PFSK-1 (cell line): ENCODE data around the gene DNAAF9.

Experiments
- FOXP2 ChIP-seq: optimal IDR thresholded peaks from 2 replicates; pipeline ENCODE3; 2011; ENCODE audit warnings: borderline replicate concordance, control low read depth, inconsistent platforms; ENCODE audit not compliant: insufficient read depth; ENCODE audit errors: extremely low read length, extremely low read depth
- POLR2AphosphoS5 ChIP-seq: IDR thresholded peaks from 2 replicates; pipeline ENCODE4 v1.6.1; 2012; ENCODE audit warnings: low read depth, mild to moderate bottlenecking, control low read depth, low read length, moderate library complexity
- REST ChIP-seq, 2 experiments: IDR thresholded peaks; 2 replicates each; pipeline versions ENCODE4 v1.6.1 to v1.8.0; 2011 to 2012; ENCODE audit warnings: low read depth in 2 of 2, low read length in 2 of 2, control low read depth in 1 of 2, inconsistent platforms in 1 of 2, mild to moderate bottlenecking in 1 of 2, moderate library complexity in 1 of 2; ENCODE audit not compliant: insufficient read depth in 1 of 2
- SIN3A ChIP-seq: IDR thresholded peaks from 2 replicates; pipeline ENCODE4 v1.6.1; 2012; ENCODE audit warnings: mild to moderate bottlenecking, low read length, moderate library complexity, borderline replicate concordance; ENCODE audit not compliant: insufficient read depth
- TAF1 ChIP-seq: IDR thresholded peaks from 2 replicates; pipeline ENCODE4 v1.6.1; 2012; ENCODE audit warnings: low read length, control low read depth, borderline replicate concordance; ENCODE audit not compliant: insufficient read depth

Gene DNAAF9

GRCh38 chr20:3433744-3434143 lies 26.3 kb upstream of the DNAAF9 start:
- no peak for TF ChIP-seq SIN3A

GRCh38 chr20:3432844-3433243 lies 25.4 kb upstream of the DNAAF9 start:
- TF ChIP-seq FOXP2: no peak
- no peak for TF ChIP-seq POLR2AphosphoS5
- TF ChIP-seq SIN3A: no peak
- TF ChIP-seq TAF1: no peak
- no peak for TF ChIP-seq REST (IDR thresholded peaks at IDR 0.05; ENCODE audit: insufficient read depth in 1 of 2, low read depth in 2 of 2, low read length in 2 of 2)

- no peak for TF ChIP-seq REST (IDR thresholded peaks at IDR 0.05; ENCODE audit: insufficient read depth in 1 of 2, low read depth in 2 of 2, low read length in 2 of 2)
- TF ChIP-seq TAF1: no peak
- no peak for TF ChIP-seq POLR2AphosphoS5
- no peak for TF ChIP-seq FOXP2
- TF ChIP-seq SIN3A: no peak
These were observed 23.6 kb upstream of the DNAAF9 start for GRCh38 chr20:3431109-3431508.

GRCh38 chr20:3430376-3431069 lies 23.1 kb upstream of the DNAAF9 start:
- no peak for TF ChIP-seq SIN3A
- TF ChIP-seq FOXP2: no peak
- TF ChIP-seq TAF1: no peak
- TF ChIP-seq REST (IDR thresholded peaks at IDR 0.05; ENCODE audit: insufficient read depth in 1 of 2, low read depth in 2 of 2, low read length in 2 of 2): no peak
- no peak for TF ChIP-seq POLR2AphosphoS5

GRCh38 chr20:3423126-3423525 lies 15.7 kb upstream of the DNAAF9 start:
- TF ChIP-seq TAF1 (no peak), FOXP2 (no peak), REST (IDR thresholded peaks at IDR 0.05; ENCODE audit: insufficient read depth in 1 of 2, low read depth in 2 of 2, low read length in 2 of 2) (no peak), POLR2AphosphoS5 (no peak), SIN3A (no peak)
